Amniotic epithelial cell (primary cell): ENCODE data around the gene MORC1.

ENCODE experiments used
- DNase-seq: peaks from one replicate; pipeline ENCODE4 v3.0.0-alpha.2; 2010; ENCODE audit warnings: low read depth

Gene MORC1

GRCh38 chr3:108940166-108940565, 177.8 kb downstream of the MORC1 start:
- no peak for DNase-seq

DNA sequence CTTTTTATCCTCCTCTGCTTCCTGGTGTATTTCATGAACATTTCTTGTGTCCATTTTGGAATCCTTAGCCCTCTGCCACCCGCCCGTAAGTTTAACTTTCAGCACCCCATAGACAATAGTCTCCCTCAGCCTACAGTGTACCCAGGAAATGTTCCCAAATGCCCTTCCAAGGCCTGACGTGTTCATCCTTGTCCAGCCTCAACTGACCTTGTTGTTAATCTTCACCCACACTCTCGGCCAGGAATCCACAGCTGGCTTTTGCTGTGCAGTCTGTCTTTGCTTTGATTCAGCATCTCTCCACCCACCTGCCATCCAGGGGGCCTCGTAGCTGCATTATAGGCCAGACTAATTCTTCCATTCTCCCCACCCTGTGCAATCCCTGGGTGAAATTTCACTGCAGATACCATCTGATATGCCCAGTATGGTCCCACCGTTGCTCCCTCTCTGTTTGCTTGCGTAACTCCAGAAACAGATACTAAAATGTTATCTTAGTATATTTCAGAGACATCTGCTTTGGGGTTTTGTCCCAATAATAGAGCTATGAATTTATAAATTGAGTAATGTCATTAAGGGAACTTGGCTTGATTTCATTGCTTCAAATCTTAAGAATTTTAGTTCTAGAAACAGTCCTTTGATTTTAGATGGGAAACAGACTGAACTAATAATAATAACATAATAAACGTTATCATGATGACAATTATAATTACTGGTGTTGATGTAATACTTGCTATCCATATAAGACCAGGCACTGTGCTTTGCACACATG, 180.8 kb downstream of the MORC1 start:
- DNase-seq = no peak

DNA sequence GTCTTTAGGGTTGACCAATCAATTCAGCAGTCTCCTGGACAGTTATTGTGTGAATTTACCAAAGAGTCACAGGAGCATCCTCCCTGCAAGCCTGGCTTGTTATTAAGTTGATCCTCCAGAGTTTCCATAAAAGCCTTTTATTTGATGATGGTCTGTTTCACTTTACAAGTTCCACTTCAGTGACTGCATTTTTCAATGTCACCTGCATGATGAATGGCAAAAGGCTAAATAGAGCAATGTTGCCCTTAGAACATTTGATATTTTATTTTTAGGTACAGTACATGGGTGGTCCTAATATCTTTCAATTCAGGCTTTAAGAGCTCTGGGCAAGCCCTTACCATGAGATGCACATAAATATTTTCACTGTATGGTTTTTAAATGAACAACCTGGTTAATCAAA, 186.9 kb downstream of the MORC1 start:
- DNase-seq = no peak

GRCh38 chr3:108918866-108919265, 199.1 kb downstream of the MORC1 start:
- DNase-seq = no peak

DNA sequence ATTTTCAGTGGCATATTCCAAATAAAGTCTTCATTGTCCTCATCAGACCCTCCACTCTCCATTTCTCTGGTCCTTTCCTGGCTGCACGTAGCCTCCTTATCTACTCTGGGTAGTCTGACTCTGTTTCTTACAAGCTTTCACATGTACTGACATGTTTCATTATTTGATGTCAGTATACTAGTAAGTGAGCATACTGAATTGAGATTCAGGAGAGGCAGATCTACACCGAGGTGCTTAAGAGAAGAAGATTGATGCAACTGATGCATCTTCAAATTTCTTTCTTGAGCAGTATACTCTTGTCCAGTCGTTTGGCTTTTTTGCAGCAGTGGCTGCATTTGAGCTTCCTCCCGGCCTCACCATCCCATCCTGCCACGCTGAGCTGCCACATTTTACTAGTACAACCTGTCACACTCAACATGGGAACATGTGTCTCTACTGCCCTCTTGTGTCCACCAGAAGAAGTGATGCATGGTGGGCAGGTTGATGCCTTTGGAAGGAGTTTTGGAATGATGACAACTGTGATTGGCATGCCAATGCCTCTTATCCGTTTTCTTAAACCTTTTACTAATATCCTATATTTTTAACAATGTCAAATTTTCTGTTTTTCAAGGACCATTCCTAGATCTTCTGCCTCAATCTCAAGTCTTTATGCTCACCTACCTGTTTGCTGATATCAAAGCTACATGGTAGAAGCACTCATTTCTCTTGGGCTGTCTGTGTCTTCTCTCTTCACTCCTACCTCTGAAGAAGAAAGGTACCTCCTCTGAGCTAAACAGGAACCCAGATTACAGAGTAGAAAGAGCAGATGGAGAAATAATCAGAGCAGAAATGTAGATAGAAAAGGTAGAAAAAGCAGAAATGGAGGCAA, 202.9 kb downstream of the MORC1 start:
- DNase-seq = peak; percentile 54

- no peak for DNase-seq
These were observed 208.1 kb downstream of the MORC1 start for GRCh38 chr3:108909799-108910198.
